GF-D8 (cell line): ENCODE results near the gene PTP4A1.
A peak's percentile ranks its signal among the peaks of the same experiment; 100 is the strongest.
"Not testable (repeated sequence)": the region's sequence is repeated elsewhere in the genome, so short reads cannot be mapped to it uniquely, and the experiment has no call there.

ENCODE experiments used
- DNase-seq: peaks from one replicate; lab custom pipeline; 2025; lab: John Stamatoyannopoulos, UW

Gene PTP4A1

GRCh38 chr6:63572044-63572746 is at the start of gene PTP4A1, which contains the start of gene LOC128125822:
Gene PTP4A1 (plus strand): TSS chr6:63572480. CDS start chr6:63576881, 4,401 bp downstream.
Gene LOC128125822 (plus strand): TSS chr6:63572480.
- peak; percentile 88 for DNase-seq

- not testable (repeated sequence) for DNase-seq
Measured at GRCh38 chr6:63522911-63523287, 49.4 kb upstream of the PTP4A1 start.

GRCh38 chr6:63523630-63524029 is 48.6 kb upstream of the PTP4A1 start:
- no peak for DNase-seq

- no peak for DNase-seq
Measured at GRCh38 chr6:63525186-63525878, 46.9 kb upstream of the PTP4A1 start.

GRCh38 chr6:63526931-63527330 is 45.3 kb upstream of the PTP4A1 start:
- no peak for DNase-seq

- DNase-seq = no peak
Measured at GRCh38 chr6:63527658-63528514, 44.4 kb upstream of the PTP4A1 start.

GRCh38 chr6:63529498-63529897 is 42.8 kb upstream of the PTP4A1 start:
- DNase-seq = no peak

- no peak for DNase-seq
Measured at GRCh38 chr6:63530182-63530581, 42.1 kb upstream of the PTP4A1 start.

- DNase-seq = no peak
Measured at GRCh38 chr6:63530991-63531390, 41.3 kb upstream of the PTP4A1 start.

GRCh38 chr6:63533026-63533425 is 39.3 kb upstream of the PTP4A1 start:
- DNase-seq = no peak

GRCh38 chr6:63533952-63534351 is 38.3 kb upstream of the PTP4A1 start:
- no peak for DNase-seq

GRCh38 chr6:63537201-63537958 is 34.9 kb upstream of the PTP4A1 start:
- DNase-seq = no peak

- no peak for DNase-seq
Measured at GRCh38 chr6:63537959-63538300, 34.4 kb upstream of the PTP4A1 start.

- DNase-seq = no peak
Measured at GRCh38 chr6:63538550-63538949, 33.7 kb upstream of the PTP4A1 start.

GRCh38 chr6:63543001-63543400 is 29.3 kb upstream of the PTP4A1 start:
- DNase-seq = no peak

GRCh38 chr6:63543982-63544381 is 28.3 kb upstream of the PTP4A1 start:
- DNase-seq = no peak

GRCh38 chr6:63546236-63546635 is 26.0 kb upstream of the PTP4A1 start:
- DNase-seq = no peak

GRCh38 chr6:63546697-63547096 is 25.6 kb upstream of the PTP4A1 start:
- no peak for DNase-seq

- DNase-seq = no peak
Measured at GRCh38 chr6:63549076-63549475, 23.2 kb upstream of the PTP4A1 start.

- no peak for DNase-seq
Measured at GRCh38 chr6:63553208-63553607, 19.1 kb upstream of the PTP4A1 start.

- no peak for DNase-seq
Measured at GRCh38 chr6:63553900-63554299, 18.4 kb upstream of the PTP4A1 start.

- DNase-seq = no peak
Measured at GRCh38 chr6:63554782-63555181, 17.5 kb upstream of the PTP4A1 start.
